IPS-20b (cell line): ENCODE measurements around the gene UNC13D.

ENCODE experiments used
- H3K27ac ChIP-seq: one replicate; pipeline ENCODE4 v1.5.1; 2013; ENCODE audit warnings: low read length
- H3K27me3 ChIP-seq: 2 replicates; pipeline ENCODE4 v1.6.1; 2013; ENCODE audit warnings: mild to moderate bottlenecking, low read length, inconsistent platforms; ENCODE audit not compliant: insufficient read depth
- H3K36me3 ChIP-seq: 2 replicates; pipeline ENCODE4 v1.6.1; 2013; ENCODE audit warnings: low read depth, mild to moderate bottlenecking, inconsistent platforms, low read length, moderate library complexity; ENCODE audit not compliant: insufficient read depth
- H3K4me1 ChIP-seq: 2 replicates; pipeline ENCODE4 v1.6.1; 2013; ENCODE audit warnings: mild to moderate bottlenecking, control low read depth, inconsistent platforms, low read length, moderate library complexity; ENCODE audit not compliant: insufficient read depth
- H3K4me3 ChIP-seq: 2 replicates; pipeline ENCODE4 v1.5.1; 2013; ENCODE audit warnings: mild to moderate bottlenecking, low read length, inconsistent platforms
- H3K9ac ChIP-seq: 2 replicates; pipeline ENCODE4 v1.6.1; 2013; ENCODE audit warnings: low read depth, mild to moderate bottlenecking, inconsistent platforms, low read length, moderate library complexity
- H3K9me3 ChIP-seq: 2 replicates; pipeline ENCODE4 v1.6.1; 2013; ENCODE audit warnings: mild to moderate bottlenecking, low read depth, low read length, inconsistent platforms; ENCODE audit not compliant: insufficient read depth

Gene UNC13D

DNA sequence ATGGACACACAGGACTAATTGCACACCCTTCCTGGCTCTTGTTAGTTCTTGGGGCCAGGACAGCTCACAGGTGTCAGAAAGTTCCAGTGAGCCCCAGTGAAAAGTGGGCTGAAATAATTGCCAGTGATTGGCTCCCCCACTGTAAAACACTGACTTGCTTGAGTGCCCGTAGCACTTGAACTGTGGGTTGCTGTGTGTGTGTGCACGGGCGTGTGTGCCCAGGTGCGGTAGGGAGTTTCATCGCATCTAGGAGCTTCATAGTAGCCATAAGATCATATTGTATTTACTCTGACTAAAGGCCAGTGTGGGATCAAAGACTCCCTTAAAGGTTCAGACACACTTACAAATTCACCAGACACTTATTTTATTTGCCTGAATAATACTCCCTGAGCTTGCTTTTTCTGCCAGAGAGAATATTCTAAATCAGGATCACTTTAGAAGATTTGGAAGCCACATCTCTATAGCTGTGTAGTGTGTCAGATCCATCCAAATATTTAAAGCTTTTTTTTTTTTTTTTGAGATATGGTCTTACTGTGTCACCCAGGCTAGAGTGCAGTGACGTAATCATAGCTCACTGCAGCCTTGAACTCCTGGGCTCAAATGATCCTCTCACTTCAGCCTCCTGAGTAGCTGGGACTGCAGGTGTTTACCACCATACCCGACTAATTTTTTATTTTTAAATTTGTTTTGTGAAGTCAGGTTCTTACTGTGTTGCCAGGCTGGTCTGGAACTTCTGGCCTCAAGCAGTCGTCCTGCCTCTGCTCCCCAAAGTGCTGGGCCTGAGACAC is 48.2 kb downstream of the UNC13D start:
- H3K27me3 ChIP-seq: no peaks in the 10 kb centered on the region
- no peaks in the 10 kb centered on the region for H3K9me3 ChIP-seq
- peaks cover 82% of the 10 kb centered on the region for H3K36me3 ChIP-seq
- no peak overlapping the region for H3K4me3 ChIP-seq
- no peak overlapping the region for H3K9ac ChIP-seq
- no peak overlapping the region for H3K27ac ChIP-seq
- H3K4me1 ChIP-seq: no peaks in the 10 kb centered on the region

DNA sequence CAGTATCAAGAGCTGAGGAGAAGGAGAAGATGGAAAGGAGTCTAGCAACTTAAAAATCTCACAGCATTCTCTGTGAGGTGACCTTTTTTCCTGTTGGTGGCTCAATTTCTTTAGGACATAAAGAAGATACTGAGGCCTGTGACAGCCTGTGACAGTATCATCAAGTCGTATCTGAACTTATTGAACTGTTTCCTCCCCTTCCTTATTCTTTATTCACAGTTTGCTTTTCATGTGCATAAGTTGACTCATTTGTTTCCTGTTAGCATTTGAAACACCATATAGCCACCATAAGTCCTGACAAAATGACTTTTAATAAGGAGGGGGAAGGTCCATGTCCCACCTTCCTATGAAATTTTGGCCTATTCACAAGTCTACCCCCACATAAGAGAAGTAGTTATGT is 50.7 kb downstream of the UNC13D start:
- Histone ChIP-seq H3K4me3 (no peak overlapping the region), H3K27me3 (no peaks in the 10 kb centered on the region), H3K27ac (no peak overlapping the region), H3K9ac (no peak overlapping the region), H3K36me3 (peaks cover 67% of the 10 kb centered on the region), H3K4me1 (no peaks in the 10 kb centered on the region), H3K9me3 (no peaks in the 10 kb centered on the region)

DNA sequence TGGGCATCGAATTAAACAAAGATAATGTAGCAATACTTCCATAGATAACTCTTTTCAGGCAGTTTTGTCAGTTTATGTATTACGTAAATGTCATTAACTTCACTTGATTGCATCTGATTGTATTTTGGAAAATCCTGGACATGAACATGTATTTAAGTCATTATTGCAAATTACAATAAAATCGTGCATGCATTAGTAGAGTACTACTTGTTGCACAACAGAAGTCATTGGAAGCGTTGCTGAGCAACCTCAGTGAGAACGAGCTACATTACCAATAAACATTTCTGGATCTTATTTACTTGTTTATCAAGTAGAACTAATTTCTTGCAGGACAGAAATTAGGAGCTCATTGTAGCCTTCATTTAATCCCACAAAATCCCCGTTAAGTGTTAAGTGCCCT is 53.0 kb downstream of the UNC13D start:
- Histone ChIP-seq H3K9me3 (no peaks in the 10 kb centered on the region), H3K36me3 (peaks cover 47% of the 10 kb centered on the region), H3K27ac (no peak overlapping the region), H3K4me1 (peaks cover 1% of the 10 kb centered on the region), H3K4me3 (no peak overlapping the region), H3K27me3 (no peaks in the 10 kb centered on the region), H3K9ac (no peak overlapping the region)

DNA sequence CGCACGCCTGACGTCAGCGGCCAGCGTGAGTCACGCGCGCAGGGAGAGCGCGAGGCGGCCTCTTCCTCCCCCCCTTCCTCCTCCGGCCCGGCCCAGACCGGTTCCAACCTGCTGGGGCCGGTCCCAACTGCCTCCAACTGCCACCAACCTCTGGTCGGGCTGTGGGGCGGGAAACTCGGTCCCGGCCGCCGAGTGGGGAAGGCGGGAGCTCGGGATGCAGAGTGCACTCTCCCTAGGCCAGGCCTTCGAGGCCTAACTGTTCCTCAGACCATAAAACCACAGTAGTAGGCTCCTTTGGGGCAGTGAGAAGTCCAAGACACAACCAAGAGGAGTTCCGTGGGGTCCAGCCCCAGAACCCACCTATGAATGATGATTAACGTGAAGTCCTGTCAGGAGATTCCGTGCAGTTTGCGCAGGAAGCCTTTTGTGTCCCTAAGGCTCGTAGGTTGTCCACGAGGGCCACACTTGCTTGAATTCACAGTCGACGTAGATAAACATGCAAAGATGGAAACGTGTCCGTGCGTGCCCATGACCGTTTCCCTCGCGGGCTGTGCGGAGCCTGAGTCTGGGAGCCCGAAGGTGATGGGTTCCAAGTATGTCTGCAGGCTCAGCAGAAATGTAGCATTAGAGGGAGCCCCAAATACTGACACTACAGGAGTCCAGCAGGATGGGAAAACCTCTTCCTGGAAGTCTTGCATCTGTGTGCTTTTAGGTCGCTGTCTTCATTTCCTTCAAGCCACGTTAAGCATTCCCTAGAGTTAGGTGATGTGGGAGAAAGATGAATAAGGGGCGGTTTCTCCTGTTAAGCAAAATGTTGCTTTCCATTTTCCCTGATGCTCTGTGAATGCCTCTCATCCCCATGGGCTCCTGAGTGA is 59.0 kb downstream of the UNC13D start:
- H3K4me1 ChIP-seq: peaks cover 19% of the 10 kb centered on the region
- peak overlapping the region; percentile 100 for H3K9ac ChIP-seq

DNA sequence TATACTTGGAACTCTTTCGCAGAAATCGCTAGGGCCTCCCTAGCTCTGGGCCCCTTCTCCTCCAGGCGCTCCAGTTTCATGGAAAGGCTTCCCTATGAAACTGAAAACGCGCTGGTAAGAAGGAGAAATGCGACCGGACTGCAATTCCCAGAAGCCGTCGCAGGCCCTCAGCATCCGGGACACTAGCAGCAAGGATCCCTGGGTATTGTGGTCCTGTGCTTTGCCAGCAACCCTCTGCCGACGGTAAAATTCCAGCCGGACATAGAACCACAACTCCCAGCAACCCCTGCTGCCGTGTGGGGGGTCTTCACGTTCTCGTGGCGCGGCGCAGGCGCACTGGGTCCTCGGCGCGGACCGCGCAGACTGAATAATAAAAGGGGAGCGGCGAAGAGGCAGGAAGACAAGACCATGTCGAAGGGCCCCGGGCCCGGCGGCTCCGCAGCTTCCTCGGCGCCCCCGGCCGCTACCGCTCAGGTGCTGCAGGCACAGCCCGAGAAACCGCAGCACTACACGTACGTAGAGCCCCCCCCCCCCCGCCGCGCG is 59.7 kb downstream of the UNC13D start, which contains the start of gene UNK:
UNK (plus strand) TSS at position 334 of the 543 bp plus-strand sequence; CDS start at position 409, 75 bp downstream.
- H3K27ac ChIP-seq: peak within 1 kb of the TSS; percentile 96
- no peaks in the 10 kb centered on the region for H3K36me3 ChIP-seq
- H3K9ac ChIP-seq: peak within 1 kb of the TSS; percentile 100
- H3K9me3 ChIP-seq: no peaks in the 10 kb centered on the region
- H3K4me3 ChIP-seq: peak within 1 kb of the TSS; percentile 99
- H3K4me1 ChIP-seq: peaks cover 19% of the 10 kb centered on the region
- no peaks in the 10 kb centered on the region for H3K27me3 ChIP-seq

More for the DNA sequence above, 59.0 kb downstream of the UNC13D start:
- H3K27me3 ChIP-seq: no peaks in the 10 kb centered on the region
- H3K9me3 ChIP-seq: no peaks in the 10 kb centered on the region
- peak overlapping the region; percentile 96 for H3K27ac ChIP-seq
- peak overlapping the region; percentile 99 for H3K4me3 ChIP-seq
- no peaks in the 10 kb centered on the region for H3K36me3 ChIP-seq

DNA sequence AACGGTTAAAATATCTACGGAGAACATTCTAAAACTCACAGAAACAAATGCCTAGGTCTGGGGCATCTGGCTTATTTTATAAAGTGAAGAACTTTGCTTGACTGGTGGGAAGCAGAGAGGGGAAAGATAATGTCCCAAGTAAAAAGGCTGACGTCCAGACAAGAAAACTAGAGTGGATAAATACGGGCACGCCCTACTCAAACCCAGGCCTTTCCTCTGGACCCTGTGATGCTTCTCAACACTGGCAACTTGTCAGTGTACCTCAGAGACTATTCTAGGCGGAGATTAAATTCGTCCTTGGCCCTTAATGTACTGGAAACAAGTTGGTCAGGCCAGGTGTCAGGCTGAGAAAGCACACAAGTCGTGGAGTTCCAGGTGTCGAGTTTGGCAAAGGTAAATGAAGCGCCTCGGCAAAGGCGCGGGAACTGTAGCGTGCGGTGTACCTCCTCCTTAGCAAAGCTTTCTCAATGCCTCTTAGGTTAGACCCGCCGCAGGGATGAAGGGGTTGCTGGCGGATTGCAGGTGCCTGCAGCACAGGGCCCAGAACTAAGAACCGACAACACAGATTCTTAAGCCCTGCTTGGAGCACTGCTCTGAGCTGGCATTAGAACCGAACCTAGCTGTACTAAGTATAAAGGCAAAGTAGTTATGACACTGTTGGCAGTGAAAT is 60.3 kb downstream of the UNC13D start:
- no peaks in the 10 kb centered on the region for H3K27me3 ChIP-seq
- H3K27ac ChIP-seq: no peak overlapping the region
- H3K9ac ChIP-seq: peak overlapping the region; percentile 100; the same call in 1 of the 2 replicates
- H3K9me3 ChIP-seq: no peaks in the 10 kb centered on the region
- peak overlapping the region; percentile 99 for H3K4me3 ChIP-seq
- H3K36me3 ChIP-seq: no peaks in the 10 kb centered on the region
- H3K4me1 ChIP-seq: peaks cover 19% of the 10 kb centered on the region

DNA sequence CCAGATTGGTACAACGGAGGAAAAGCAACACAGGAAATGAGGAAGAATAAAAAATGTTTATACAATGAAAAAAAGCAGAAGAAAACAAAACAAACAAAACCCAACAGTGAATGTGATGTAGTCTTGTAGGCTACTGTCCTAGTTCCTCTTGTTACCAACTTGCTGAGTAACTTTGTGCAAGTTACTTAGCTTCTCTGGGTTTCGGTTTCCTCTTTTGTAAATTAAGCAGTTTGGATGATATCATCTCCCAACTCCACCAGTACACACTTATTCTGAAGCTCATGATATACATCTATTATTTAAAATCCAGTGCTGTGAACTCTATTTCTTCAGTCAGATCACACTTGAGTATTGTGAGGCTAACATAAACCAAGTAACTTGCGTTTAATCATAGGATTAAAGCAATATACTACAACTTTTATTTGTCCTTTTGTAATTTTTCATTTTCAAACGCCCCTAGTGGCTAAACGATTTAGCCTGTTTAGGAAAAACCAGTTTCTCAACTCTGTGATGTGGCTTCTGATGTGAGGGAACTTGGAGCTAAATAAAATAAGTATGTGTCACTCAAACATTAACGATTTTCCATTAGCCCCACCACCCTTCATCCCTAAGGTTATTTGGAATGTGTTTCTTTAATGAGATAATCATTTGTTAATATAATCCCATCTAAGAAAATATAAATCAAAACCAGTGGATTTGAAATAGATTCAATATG is 61.0 kb downstream of the UNC13D start:
- Histone ChIP-seq H3K27ac (no peak overlapping the region), H3K4me3 (no peak overlapping the region), H3K4me1 (peaks cover 19% of the 10 kb centered on the region), H3K36me3 (peaks cover 6% of the 10 kb centered on the region), H3K9ac (peak overlapping the region; percentile 100; the same call in 1 of the 2 replicates), H3K27me3 (no peaks in the 10 kb centered on the region), H3K9me3 (no peaks in the 10 kb centered on the region)

DNA sequence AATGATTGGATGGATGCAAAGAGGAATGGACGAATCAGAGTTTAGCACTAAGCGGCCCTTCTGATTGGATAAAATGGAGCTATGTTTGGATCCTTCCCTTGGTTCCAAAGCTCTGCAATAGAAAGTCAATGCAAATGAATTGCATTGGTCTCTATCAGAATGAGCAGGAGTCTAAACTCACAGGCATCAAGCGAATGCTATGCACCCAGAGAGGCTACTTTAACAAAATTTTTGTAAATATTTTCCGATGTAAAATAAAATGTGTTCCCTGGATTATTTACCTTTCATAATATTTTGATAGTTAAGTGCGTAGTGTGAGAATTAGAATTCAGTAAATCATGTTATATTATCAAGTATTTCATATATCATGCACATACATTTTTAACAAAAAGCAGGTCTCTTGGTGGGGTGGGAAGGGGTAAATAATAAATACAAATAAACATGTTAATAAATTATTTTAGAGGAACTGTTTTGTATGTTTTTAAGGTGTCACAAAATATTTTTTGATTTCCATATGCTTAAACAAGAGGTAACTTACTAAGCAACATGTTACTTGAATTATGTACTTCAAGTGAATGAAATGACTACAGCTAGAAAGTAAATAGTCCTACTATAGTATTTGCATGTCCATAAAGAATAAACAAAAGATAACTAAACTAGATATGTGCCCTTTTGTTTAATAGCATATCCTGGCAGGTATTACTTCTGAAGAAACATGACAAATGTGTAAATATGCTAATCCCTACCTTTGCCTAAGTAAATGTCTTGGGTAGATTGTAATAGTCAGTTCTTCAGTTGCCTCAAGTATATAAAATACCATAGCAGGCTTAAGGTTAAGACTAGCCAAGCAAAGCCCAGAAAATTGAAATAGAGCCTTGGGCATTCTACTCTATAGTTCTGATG is 64.0 kb downstream of the UNC13D start:
- no peaks in the 10 kb centered on the region for H3K9me3 ChIP-seq
- H3K27ac ChIP-seq: no peak overlapping the region
- no peak overlapping the region for H3K9ac ChIP-seq
- H3K27me3 ChIP-seq: no peaks in the 10 kb centered on the region
- H3K36me3 ChIP-seq: peaks cover 28% of the 10 kb centered on the region
- peaks cover 12% of the 10 kb centered on the region; the same call in 1 of the 2 replicates for H3K4me1 ChIP-seq
- H3K4me3 ChIP-seq: no peak overlapping the region

DNA sequence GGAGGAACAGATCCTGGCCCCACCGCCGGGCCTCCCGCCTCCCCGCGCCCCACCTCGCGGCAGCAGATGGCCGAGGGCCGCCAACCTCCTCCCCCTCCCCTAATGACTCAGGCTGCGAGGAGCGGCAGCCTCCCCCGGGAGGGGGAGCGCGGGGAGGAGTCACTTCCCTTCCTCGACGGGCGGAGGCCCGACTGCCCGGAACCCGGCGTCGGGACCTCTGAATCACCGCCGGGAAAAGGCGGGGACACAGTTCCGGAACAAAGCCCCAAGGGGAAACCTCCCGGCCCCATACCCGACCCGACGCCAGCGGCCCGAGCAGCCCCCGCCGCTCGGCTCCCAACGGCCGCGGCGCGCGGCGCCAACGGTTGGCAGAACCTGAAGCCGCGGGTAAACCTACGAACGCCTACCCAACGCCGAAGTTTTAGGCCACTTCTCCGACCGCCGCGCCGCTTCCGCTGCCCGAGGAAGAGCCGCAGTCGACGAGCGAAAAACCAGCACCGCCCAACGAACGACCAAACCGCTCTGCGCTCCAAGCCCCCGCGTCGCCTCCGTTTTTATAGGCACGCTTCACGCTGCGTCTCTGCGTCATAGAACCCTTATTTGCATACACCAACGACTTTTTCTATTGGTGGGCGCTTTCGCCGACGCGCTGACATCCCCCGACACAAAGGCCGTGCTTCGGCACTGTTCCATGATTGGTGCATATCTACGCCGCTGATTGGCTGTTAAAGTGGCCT is 64.8 kb downstream of the UNC13D start:
- peak overlapping the region; percentile 49 for H3K27ac ChIP-seq
- no peaks in the 10 kb centered on the region for H3K9me3 ChIP-seq
- peak overlapping the region; percentile 96 for H3K4me3 ChIP-seq
- peaks cover 12% of the 10 kb centered on the region; the same call in 1 of the 2 replicates for H3K4me1 ChIP-seq
- H3K27me3 ChIP-seq: no peaks in the 10 kb centered on the region
- peak overlapping the region; percentile 95 for H3K9ac ChIP-seq
- peaks cover 28% of the 10 kb centered on the region for H3K36me3 ChIP-seq

DNA sequence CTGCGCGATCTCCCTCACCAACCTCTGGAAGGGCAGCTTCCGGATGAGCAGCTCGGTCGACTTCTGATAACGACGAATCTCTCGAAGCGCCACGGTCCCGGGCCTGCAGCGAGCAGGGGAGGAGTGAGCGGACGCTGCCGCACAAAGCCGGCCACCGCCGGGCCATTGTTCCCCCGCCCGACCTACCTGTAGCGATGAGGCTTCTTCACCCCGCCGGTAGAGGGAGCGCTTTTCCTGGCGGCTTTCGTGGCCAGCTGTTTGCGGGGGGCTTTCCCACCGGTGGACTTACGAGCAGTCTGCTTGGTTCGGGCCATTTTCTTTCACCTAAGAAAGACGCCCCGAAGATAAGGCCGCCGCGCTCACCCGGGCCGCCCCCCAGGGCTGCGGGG is 65.3 kb downstream of the UNC13D start:
- H3K36me3 ChIP-seq: peaks cover 28% of the 10 kb centered on the region
- H3K27ac ChIP-seq: peak overlapping the region; percentile 49
- H3K9me3 ChIP-seq: no peaks in the 10 kb centered on the region
- peak overlapping the region; percentile 96 for H3K4me3 ChIP-seq
- H3K9ac ChIP-seq: peak overlapping the region; percentile 95
- no peaks in the 10 kb centered on the region for H3K27me3 ChIP-seq
- H3K4me1 ChIP-seq: peaks cover 8% of the 10 kb centered on the region; the same call in 1 of the 2 replicates
